OCI-LY7 (cell line): ENCODE results near the gene AKAP13. TPM values are rescaled to one million over a fixed set of nuclear protein-coding genes. Genes with fewer than 3 reads are reported as not detected.

ENCODE experiments used
- BruUV-seq: library from RNA; stranded (reverse); fragments of 400-500 nt; replicated peaks from 2 replicates; lab custom pipeline; 2021; lab: Mats Ljungman, UMichigan
- CTCF ChIA-PET: fragments of 300-600 bp; sonication (Branson Sonifier 250); formaldehyde crosslinking; loops from one replicate; lab custom pipeline; 2022; ENCODE audit warnings: antibody characterized with exemption; ENCODE audit not compliant: unreplicated experiment; lab: Charles Lee
- POLR2A ChIA-PET: fragments of 300-600 bp; sonication (Branson Sonifier 250); formaldehyde crosslinking; loops from one replicate; lab custom pipeline; 2022; ENCODE audit warnings: antibody characterized with exemption; lab: Charles Lee
- DNase-seq: peaks from one replicate; pipeline ENCODE4 v3.0.0-alpha.2; 2015; ENCODE audit warnings: low spot score
- H2AFZ ChIP-seq: fragments of 200-600 bp; sonication (generic), shearing (Covaris generic); 2 replicates; pipeline ENCODE4 v1.6.1; 2014; ENCODE audit warnings: mild to moderate bottlenecking, antibody characterized with exemption, low read length, moderate library complexity
- H3K27ac ChIP-seq: fragments of 200-600 bp; sonication (generic); 2 replicates; pipeline ENCODE4 v1.5.1; 2014; ENCODE audit warnings: mixed run types, low read depth, mild to moderate bottlenecking, moderate library complexity, low read length, inconsistent platforms; ENCODE audit not compliant: poor library complexity, severe bottlenecking
- H3K36me3 ChIP-seq: fragments of 200-600 bp; sonication (generic); 2 replicates; pipeline ENCODE4 v1.6.1; 2014; ENCODE audit warnings: mild to moderate bottlenecking, antibody characterized with exemption, low read length, moderate library complexity, mixed read lengths; ENCODE audit not compliant: insufficient read depth
- H3K4me1 ChIP-seq: fragments of 200-600 bp; sonication (generic); 2 replicates; pipeline ENCODE4 v1.5.1; 2014; ENCODE audit warnings: mild to moderate bottlenecking, low read length; ENCODE audit not compliant: insufficient read depth, poor library complexity, severe bottlenecking
- H3K4me2 ChIP-seq: fragments of 200-600 bp; sonication (generic); 2 replicates; pipeline ENCODE4 v1.6.1; 2014; ENCODE audit warnings: mild to moderate bottlenecking, low read length
- H3K4me3 ChIP-seq: fragments of 200-600 bp; sonication (generic); 2 replicates; pipeline ENCODE4 v1.5.1; 2014; ENCODE audit warnings: mild to moderate bottlenecking, low read depth, low read length; ENCODE audit not compliant: poor library complexity, severe bottlenecking
- H3K79me2 ChIP-seq: fragments of 200-600 bp; sonication (generic); 2 replicates; pipeline ENCODE4 v1.6.1; 2016; ENCODE audit warnings: low read depth, mild to moderate bottlenecking, low read length, moderate library complexity, mixed read lengths; ENCODE audit not compliant: insufficient read depth
- H3K9me2 ChIP-seq: fragments of 200-600 bp; sonication (generic); 2 replicates; pipeline ENCODE4 v1.6.1; 2016; ENCODE audit warnings: mild to moderate bottlenecking, low read length, mixed read lengths; ENCODE audit not compliant: insufficient read depth
- H3K9me3 ChIP-seq: fragments of 200-600 bp; sonication (generic); 2 replicates; pipeline ENCODE4 v1.6.1; 2014; ENCODE audit warnings: mild to moderate bottlenecking, mixed run types, low read length, mixed read lengths
- H4K20me1 ChIP-seq: fragments of 200-600 bp; sonication (generic); 2 replicates; pipeline ENCODE4 v1.6.1; 2014; ENCODE audit warnings: mild to moderate bottlenecking, antibody characterized with exemption, low read length, moderate library complexity, mixed read lengths; ENCODE audit not compliant: insufficient read depth
- EZH2phosphoT487 ChIP-seq: fragments of 200-600 bp; sonication (generic); IDR thresholded peaks from 2 replicates; pipeline ENCODE4 v1.6.1; 2018; ENCODE audit warnings: low read depth, borderline replicate concordance, mild to moderate bottlenecking, mixed run types, antibody characterized with exemption, low read length, moderate library complexity, mixed read lengths
- intact Hi-C: fragments of 100-400 bp; cut with micrococcal nuclease; formaldehyde crosslinking; loops from one replicate; pipeline ENCODE4 v1.10.0; 2022; ENCODE audit not compliant: unreplicated experiment
- total RNA-seq, 2 experiments: library from RNA; depleted of rRNA in 1 of 2; stranded (reverse); fragments of >200 nt in 1 of 2; shearing (Covaris generic) in 1 of 2; gene quantifications; 2 replicates each; pipeline ENCODE4 v1.2.3, GENCODE V29; 2014 to 2022
- TF ChIP-seq, protein P1 (sequence below): fragments of 200-600 bp; sonication (generic); conservative IDR thresholded peaks from 2 replicates; pipeline ENCODE4 v1.5.1; 2014; ENCODE audit warnings: mild to moderate bottlenecking, antibody characterized with exemption, low read length, moderate library complexity, mixed read lengths

AKAP13 gene
- total RNA-seq, 2 experiments from 2014 or later = 140 to 250 TPM

DNA sequence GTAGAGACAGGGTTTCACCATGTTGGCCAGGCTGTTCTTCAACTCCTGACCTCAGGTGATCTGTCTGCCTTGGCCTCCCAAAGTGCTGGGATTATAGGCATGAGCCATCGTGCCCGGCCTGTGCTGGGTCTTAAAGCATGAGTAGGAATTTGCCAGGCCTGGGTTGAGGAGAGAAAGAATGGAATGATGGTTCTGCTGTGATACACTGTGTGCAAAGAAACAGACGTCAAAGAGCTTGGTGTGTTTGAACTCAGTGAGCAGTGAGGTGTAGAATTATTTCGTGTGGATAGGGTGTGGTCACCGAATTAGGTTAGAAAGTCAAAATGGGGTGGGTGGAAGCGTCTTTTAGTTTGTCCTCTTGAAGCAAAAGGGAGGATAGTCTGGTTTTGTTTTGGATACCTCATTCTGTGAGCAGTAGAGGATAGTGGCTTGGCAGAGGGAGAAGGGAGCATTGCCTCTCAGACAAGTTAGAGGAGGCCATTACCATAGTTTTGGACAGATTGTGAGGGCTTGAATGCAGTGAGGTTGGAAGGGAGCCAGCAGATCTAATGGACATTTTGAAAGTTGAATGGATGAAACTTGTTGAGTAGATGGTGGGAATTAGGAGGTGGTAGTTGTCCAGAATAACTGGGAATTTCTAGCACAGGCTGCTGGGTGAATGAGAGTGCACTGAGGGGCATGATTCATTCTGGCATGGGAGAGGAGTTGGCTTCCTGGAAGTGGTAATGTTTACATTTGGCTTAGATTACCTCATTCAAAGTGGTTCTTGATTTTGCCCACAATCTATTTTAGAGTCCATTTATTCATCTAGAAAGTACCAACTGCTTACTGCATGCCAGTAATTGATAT lies 27.2 kb downstream of the AKAP13 start:
- peaks cover 92% of the 10 kb centered on the region for H3K4me1 ChIP-seq
- H3K36me3 ChIP-seq = peaks cover 7% of the 10 kb centered on the region
- intact Hi-C loops = loop anchor here (5.0 kb wide), 1 partner anchor 35 kb away; no protein-coding TSS in a partner anchor
- BruUV-seq = no TSS peak
- POLR2A ChIA-PET = interaction anchor here (0.5 to 8.7 kb wide), 6 partner anchors 12 to 79 kb away, joined by 3 to 335 read pairs (median 26); partner anchors contain the start of gene AKAP13
- peaks cover 100% of the 10 kb centered on the region for H3K79me2 ChIP-seq
- H3K9me3 ChIP-seq = no peaks in the 10 kb centered on the region
- TF ChIP-seq, protein P1, sequence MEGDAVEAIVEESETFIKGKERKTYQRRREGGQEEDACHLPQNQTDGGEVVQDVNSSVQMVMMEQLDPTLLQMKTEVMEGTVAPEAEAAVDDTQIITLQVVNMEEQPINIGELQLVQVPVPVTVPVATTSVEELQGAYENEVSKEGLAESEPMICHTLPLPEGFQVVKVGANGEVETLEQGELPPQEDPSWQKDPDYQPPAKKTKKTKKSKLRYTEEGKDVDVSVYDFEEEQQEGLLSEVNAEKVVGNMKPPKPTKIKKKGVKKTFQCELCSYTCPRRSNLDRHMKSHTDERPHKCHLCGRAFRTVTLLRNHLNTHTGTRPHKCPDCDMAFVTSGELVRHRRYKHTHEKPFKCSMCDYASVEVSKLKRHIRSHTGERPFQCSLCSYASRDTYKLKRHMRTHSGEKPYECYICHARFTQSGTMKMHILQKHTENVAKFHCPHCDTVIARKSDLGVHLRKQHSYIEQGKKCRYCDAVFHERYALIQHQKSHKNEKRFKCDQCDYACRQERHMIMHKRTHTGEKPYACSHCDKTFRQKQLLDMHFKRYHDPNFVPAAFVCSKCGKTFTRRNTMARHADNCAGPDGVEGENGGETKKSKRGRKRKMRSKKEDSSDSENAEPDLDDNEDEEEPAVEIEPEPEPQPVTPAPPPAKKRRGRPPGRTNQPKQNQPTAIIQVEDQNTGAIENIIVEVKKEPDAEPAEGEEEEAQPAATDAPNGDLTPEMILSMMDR = no peak
- TF ChIP-seq EZH2phosphoT487 = no peak
- DNase-seq = no peak
- peaks cover 8% of the 10 kb centered on the region; the same call in 1 of the 2 replicates for H4K20me1 ChIP-seq
- H3K4me2 ChIP-seq = peak overlapping the region; percentile 71
- no peak overlapping the region for H2AFZ ChIP-seq
- CTCF ChIA-PET = no interaction called here
- H3K9me2 ChIP-seq = no peaks in the 10 kb centered on the region
- H3K27ac ChIP-seq = peak overlapping the region; percentile 97
- peak overlapping the region; percentile 16 for H3K4me3 ChIP-seq

DNA sequence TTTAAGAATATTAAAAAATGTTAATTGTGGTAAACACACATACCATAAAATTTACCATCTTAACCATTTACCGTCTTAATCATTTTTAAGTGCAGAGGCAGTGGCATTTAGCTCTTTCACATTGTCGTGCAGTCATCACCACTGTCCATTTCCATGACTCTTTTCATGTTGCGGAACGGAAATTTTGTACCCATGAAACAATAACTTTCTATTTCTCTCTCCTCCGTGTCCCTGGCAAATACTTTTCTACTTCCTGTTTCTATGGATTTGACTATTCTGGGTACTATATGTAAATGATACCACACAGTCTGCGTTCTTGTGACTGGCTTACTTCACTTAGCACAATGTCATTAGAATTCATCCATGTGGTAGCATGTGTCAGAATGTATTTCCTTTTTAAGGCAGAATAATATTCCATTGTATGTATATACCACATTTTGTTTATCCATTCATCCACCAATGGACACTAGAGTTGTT lies 27.9 kb downstream of the AKAP13 start:
- Histone ChIP-seq H3K9me3 (no peaks in the 10 kb centered on the region), H3K4me2 (peak overlapping the region; percentile 71), H3K4me1 (peaks cover 92% of the 10 kb centered on the region), H3K4me3 (peak overlapping the region; percentile 16), H3K9me2 (no peaks in the 10 kb centered on the region), H3K36me3 (peaks cover 7% of the 10 kb centered on the region), H3K79me2 (peaks cover 100% of the 10 kb centered on the region), H2AFZ (no peak overlapping the region), H4K20me1 (peaks cover 13% of the 10 kb centered on the region; the same call in 1 of the 2 replicates), H3K27ac (peak overlapping the region; percentile 97)
- BruUV-seq = no TSS peak
- TF ChIP-seq, protein P1 = no peak
- TF ChIP-seq EZH2phosphoT487 = no peak
- peak; percentile 55 for DNase-seq
- ChIA-PET POLR2A (interaction anchor here (0.5 to 8.7 kb wide), 4 partner anchors 25 to 125 kb away, joined by 3 to 335 read pairs (median 35); partner anchors contain the start of gene AKAP13), CTCF (no interaction called here)
- intact Hi-C loops = loop anchor here (5.0 kb wide), 1 partner anchor 34 kb away; no protein-coding TSS in a partner anchor
